Effector CD8-positive, alpha-beta T cell (primary cell): ENCODE results near the gene AGAP3.

Experiments
- DNase-seq: peaks from one replicate; lab custom pipeline; 2025; lab: John Stamatoyannopoulos, UW

AGAP3 gene

GRCh38 chr7:151137076-151137675 is 50.9 kb downstream of the AGAP3 start:
- no peak for DNase-seq

- DNase-seq: no peak
Observed at GRCh38 chr7:151137791-151138152, 51.5 kb downstream of the AGAP3 start.

GRCh38 chr7:151138153-151138851 is 52.0 kb downstream of the AGAP3 start:
- no peak for DNase-seq

- DNase-seq: no peak
Observed at GRCh38 chr7:151139071-151139790, 53.0 kb downstream of the AGAP3 start.

GRCh38 chr7:151139791-151140190 is 53.5 kb downstream of the AGAP3 start:
- DNase-seq: no peak

- DNase-seq: no peak
Observed at GRCh38 chr7:151140826-151141225, 54.6 kb downstream of the AGAP3 start.

- DNase-seq: no peak
Observed at GRCh38 chr7:151141311-151141854, 55.1 kb downstream of the AGAP3 start.

GRCh38 chr7:151141855-151142685 is 55.8 kb downstream of the AGAP3 start:
- no peak for DNase-seq

GRCh38 chr7:151142686-151143040 is 56.4 kb downstream of the AGAP3 start:
- DNase-seq: no peak

- DNase-seq: no peak
Observed at GRCh38 chr7:151143261-151144015, 57.2 kb downstream of the AGAP3 start.

GRCh38 chr7:151144387-151144786 is 58.1 kb downstream of the AGAP3 start:
- no peak for DNase-seq

GRCh38 chr7:151146761-151147160 is 60.5 kb downstream of the AGAP3 start:
- no peak for DNase-seq

- DNase-seq: no peak
Observed at GRCh38 chr7:151148319-151149259, 62.3 kb downstream of the AGAP3 start.

- DNase-seq: no peak
Observed at GRCh38 chr7:151150388-151150787, 64.1 kb downstream of the AGAP3 start.

- no peak for DNase-seq
Observed at GRCh38 chr7:151152643-151153513, 66.6 kb downstream of the AGAP3 start.

GRCh38 chr7:151157645-151158329 is 71.5 kb downstream of the AGAP3 start:
- no peak for DNase-seq

GRCh38 chr7:151161757-151162156 is 75.5 kb downstream of the AGAP3 start:
- no peak for DNase-seq

GRCh38 chr7:151166629-151167196 is 80.4 kb downstream of the AGAP3 start:
- DNase-seq: no peak
